ENCODE data around the gene OSTN. TPM values are rescaled to one million over a fixed set of nuclear protein-coding genes. Genes with fewer than 3 reads are reported as not detected.
A peak's percentile ranks its signal among the peaks of the same experiment; 100 is the strongest.

OSTN gene
- total RNA-seq, 1 experiment from 2014 or later: 1.8 TPM

GRCh38 chr3:191262650-191263049 lies 63.6 kb downstream of the OSTN start:
- CTCF ChIA-PET: no interaction called here
- no TSS peak for BruUV-seq (replicated peaks)
- no peak overlapping the region for H3K4me3 ChIP-seq (ENCODE audit: low read length)

DNA sequence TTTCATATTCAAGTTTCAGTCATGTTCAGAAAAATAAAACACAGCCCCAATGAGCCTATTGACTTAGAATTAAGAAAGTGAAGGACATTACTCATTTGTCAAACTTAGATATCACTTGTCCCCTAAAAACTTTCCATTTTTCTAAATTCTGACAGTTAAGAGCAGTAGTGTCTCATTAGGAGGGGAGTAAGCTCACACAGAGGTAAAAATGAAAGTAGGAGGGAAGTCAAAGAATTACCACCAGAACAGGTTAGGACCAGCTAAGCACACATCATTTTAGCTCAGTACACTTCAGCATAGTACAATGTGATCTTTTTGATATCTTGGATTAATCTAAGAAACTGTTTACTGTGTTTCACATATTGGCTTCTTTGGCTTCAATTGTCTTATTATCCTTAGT lies 64.3 kb downstream of the OSTN start:
- no peaks in the 10 kb centered on the region for H3K27me3 ChIP-seq (ENCODE audit: low read length)
- POLR2A ChIA-PET (ENCODE audit: unreplicated experiment): no interaction called here
- H3K79me2 ChIP-seq (ENCODE audit: low read length): no peaks in the 10 kb centered on the region
- TF ChIP-seq, protein P1, sequence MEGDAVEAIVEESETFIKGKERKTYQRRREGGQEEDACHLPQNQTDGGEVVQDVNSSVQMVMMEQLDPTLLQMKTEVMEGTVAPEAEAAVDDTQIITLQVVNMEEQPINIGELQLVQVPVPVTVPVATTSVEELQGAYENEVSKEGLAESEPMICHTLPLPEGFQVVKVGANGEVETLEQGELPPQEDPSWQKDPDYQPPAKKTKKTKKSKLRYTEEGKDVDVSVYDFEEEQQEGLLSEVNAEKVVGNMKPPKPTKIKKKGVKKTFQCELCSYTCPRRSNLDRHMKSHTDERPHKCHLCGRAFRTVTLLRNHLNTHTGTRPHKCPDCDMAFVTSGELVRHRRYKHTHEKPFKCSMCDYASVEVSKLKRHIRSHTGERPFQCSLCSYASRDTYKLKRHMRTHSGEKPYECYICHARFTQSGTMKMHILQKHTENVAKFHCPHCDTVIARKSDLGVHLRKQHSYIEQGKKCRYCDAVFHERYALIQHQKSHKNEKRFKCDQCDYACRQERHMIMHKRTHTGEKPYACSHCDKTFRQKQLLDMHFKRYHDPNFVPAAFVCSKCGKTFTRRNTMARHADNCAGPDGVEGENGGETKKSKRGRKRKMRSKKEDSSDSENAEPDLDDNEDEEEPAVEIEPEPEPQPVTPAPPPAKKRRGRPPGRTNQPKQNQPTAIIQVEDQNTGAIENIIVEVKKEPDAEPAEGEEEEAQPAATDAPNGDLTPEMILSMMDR (conservative IDR thresholded peaks at IDR 0.05; ENCODE audit: low read depth, low read length): no peak
- TF ChIP-seq EZH2phosphoT487 (IDR thresholded peaks at IDR 0.05; ENCODE audit: borderline replicate concordance, low read length) (no peak), EZH2 (IDR thresholded peaks at IDR 0.05; ENCODE audit: low read length, unreplicated experiment) (no peak)
- peak overlapping the region; percentile 16; the same call in 1 of the 2 replicates for H3K4me2 ChIP-seq (ENCODE audit: low read length)
- no peak overlapping the region for H3K9ac ChIP-seq (ENCODE audit: low read length)
- H3K4me1 ChIP-seq (ENCODE audit: insufficient read depth, low read length): no peaks in the 10 kb centered on the region
- H3K9me2 ChIP-seq (replicated peaks; ENCODE audit: low read length): no peaks in the 10 kb centered on the region
- no peaks in the 10 kb centered on the region for H3K9me3 ChIP-seq (ENCODE audit: low read length)
- BruUV-seq (replicated peaks): no TSS peak
- CTCF ChIA-PET: no interaction called here
- H4K20me1 ChIP-seq (ENCODE audit: low read length): no peaks in the 10 kb centered on the region
- no peak for DNase-seq
- H2AFZ ChIP-seq (ENCODE audit: low read length): peak overlapping the region; percentile 19; the same call in 1 of the 2 replicates
- intact Hi-C loops (cut with micrococcal nuclease): no loop called here
- H3F3A ChIP-seq (ENCODE audit: low read length, unreplicated experiment): no peaks in the 10 kb centered on the region
- no peak for ATAC-seq
- no peak overlapping the region for H3K4me3 ChIP-seq (ENCODE audit: low read length)
- no peaks in the 10 kb centered on the region for H3K36me3 ChIP-seq (ENCODE audit: low read depth, low read length)
- no peak overlapping the region for H3K27ac ChIP-seq (ENCODE audit: low read length)

More at GRCh38 chr3:191262650-191263049, 63.6 kb downstream of the OSTN start:
- ATAC-seq (no peak), DNase-seq (no peak)
- Histone ChIP-seq H4K20me1 (ENCODE audit: low read length) (no peaks in the 10 kb centered on the region), H2AFZ (ENCODE audit: low read length) (no peak overlapping the region), H3K9me2 (replicated peaks; ENCODE audit: low read length) (no peaks in the 10 kb centered on the region), H3K9me3 (ENCODE audit: low read length) (no peaks in the 10 kb centered on the region), H3K27me3 (ENCODE audit: low read length) (no peaks in the 10 kb centered on the region), H3K79me2 (ENCODE audit: low read length) (no peaks in the 10 kb centered on the region), H3K4me1 (ENCODE audit: insufficient read depth, low read length) (no peaks in the 10 kb centered on the region), H3F3A (ENCODE audit: low read length, unreplicated experiment) (no peaks in the 10 kb centered on the region), H3K9ac (ENCODE audit: low read length) (no peak overlapping the region), H3K4me2 (ENCODE audit: low read length) (no peak overlapping the region), H3K36me3 (ENCODE audit: low read depth, low read length) (no peaks in the 10 kb centered on the region), H3K27ac (ENCODE audit: low read length) (no peak overlapping the region)
- POLR2A ChIA-PET (ENCODE audit: unreplicated experiment): no interaction called here
- TF ChIP-seq, protein P1 (conservative IDR thresholded peaks at IDR 0.05; ENCODE audit: low read depth, low read length): no peak
- TF ChIP-seq EZH2 (IDR thresholded peaks at IDR 0.05; ENCODE audit: low read length, unreplicated experiment) (no peak), EZH2phosphoT487 (IDR thresholded peaks at IDR 0.05; ENCODE audit: borderline replicate concordance, low read length) (no peak)
- intact Hi-C loops (cut with micrococcal nuclease): no loop called here

DNA sequence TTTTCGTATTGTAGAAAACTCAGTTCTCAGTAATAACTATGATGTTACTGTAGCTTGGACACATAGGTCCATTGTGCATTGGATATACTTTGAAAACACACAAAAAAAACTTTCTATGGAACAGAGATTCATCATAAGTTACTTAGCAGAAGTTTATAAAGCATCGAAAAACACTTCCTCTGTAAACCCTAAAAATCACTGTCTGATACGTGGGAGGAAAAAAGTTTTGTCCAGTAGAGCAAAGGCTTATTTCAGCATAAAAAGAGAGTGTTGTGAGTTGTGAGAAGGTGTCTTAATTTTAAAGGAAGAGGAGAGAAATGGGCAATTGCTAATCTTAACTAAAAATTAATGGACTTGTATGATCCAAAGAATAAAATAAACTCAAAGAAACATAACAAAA lies 64.8 kb downstream of the OSTN start:
- Histone ChIP-seq H3K4me1 (ENCODE audit: insufficient read depth, low read length) (no peaks in the 10 kb centered on the region), H2AFZ (ENCODE audit: low read length) (no peak overlapping the region), H3K4me3 (ENCODE audit: low read length) (no peak overlapping the region), H3F3A (ENCODE audit: low read length, unreplicated experiment) (no peaks in the 10 kb centered on the region), H3K36me3 (ENCODE audit: low read depth, low read length) (no peaks in the 10 kb centered on the region), H4K20me1 (ENCODE audit: low read length) (no peaks in the 10 kb centered on the region), H3K9me2 (replicated peaks; ENCODE audit: low read length) (no peaks in the 10 kb centered on the region), H3K9ac (ENCODE audit: low read length) (no peak overlapping the region), H3K27ac (ENCODE audit: low read length) (no peak overlapping the region), H3K27me3 (ENCODE audit: low read length) (no peaks in the 10 kb centered on the region), H3K79me2 (ENCODE audit: low read length) (no peaks in the 10 kb centered on the region), H3K9me3 (ENCODE audit: low read length) (no peaks in the 10 kb centered on the region), H3K4me2 (ENCODE audit: low read length) (no peak overlapping the region)
- ATAC-seq: no peak
- DNase-seq: no peak
- intact Hi-C loops (cut with micrococcal nuclease): no loop called here
- BruUV-seq (replicated peaks): no TSS peak
- CTCF ChIA-PET: no interaction called here
- POLR2A ChIA-PET (ENCODE audit: unreplicated experiment): no interaction called here
- TF ChIP-seq EZH2 (IDR thresholded peaks at IDR 0.05; ENCODE audit: low read length, unreplicated experiment) (no peak), EZH2phosphoT487 (IDR thresholded peaks at IDR 0.05; ENCODE audit: borderline replicate concordance, low read length) (no peak)
- TF ChIP-seq, protein P1 (conservative IDR thresholded peaks at IDR 0.05; ENCODE audit: low read depth, low read length): no peak

All from PC-3 (cell line).